CD14-positive monocyte (primary cell): ENCODE results near the gene SUB1. TPM values are rescaled to one million over a fixed set of nuclear protein-coding genes. Genes with fewer than 3 reads are reported as not detected.

Experiments used
- DNase-seq, 3 donors: peaks; one replicate each; pipeline ENCODE4 v3.0.0-alpha.2; 2011 to 2022
- H2AFZ ChIP-seq: 2 replicates; pipeline ENCODE4 v1.6.0; 2012; ENCODE audit warnings: mild to moderate bottlenecking, low read depth, low read length, inconsistent platforms; ENCODE audit not compliant: insufficient read depth, poor library complexity, severe bottlenecking
- H3K27ac ChIP-seq, 2 donors: 1 replicate in 1 of 2; 2 replicates in 1 of 2; pipeline ENCODE4 v1.5.1; 2012 to 2013; ENCODE audit warnings: low read length in 2 of 2, control low read depth in 1 of 2, inconsistent platforms in 1 of 2, low read depth in 1 of 2, mild to moderate bottlenecking in 1 of 2
- H3K27me3 ChIP-seq, 2 donors: one replicate each; pipeline versions ENCODE4 v1.6.0 to v1.6.1; 2011 to 2013; ENCODE audit warnings: low read length in 2 of 2; ENCODE audit not compliant: control insufficient read depth in 2 of 2, insufficient read depth in 2 of 2
- H3K36me3 ChIP-seq, 2 donors: replicated peaks in 1 of 2; 1 replicate in 1 of 2; 2 replicates in 1 of 2; pipeline versions ENCODE4 v1.5.1 to v1.6.1; 2012 to 2013; ENCODE audit warnings: low read length in 2 of 2, control low read depth in 1 of 2, inconsistent platforms in 1 of 2, mild to moderate bottlenecking in 1 of 2; ENCODE audit not compliant: insufficient read depth in 2 of 2, control insufficient read depth in 1 of 2
- H3K4me1 ChIP-seq, 2 donors: 1 replicate in 1 of 2; 2 replicates in 1 of 2; pipeline versions ENCODE4 v1.5.1 to v1.6.1; 2012 to 2013; ENCODE audit warnings: low read length in 2 of 2, control low read depth in 1 of 2, inconsistent platforms in 1 of 2, mild to moderate bottlenecking in 1 of 2, moderate library complexity in 1 of 2; ENCODE audit not compliant: insufficient read depth in 2 of 2, control insufficient read depth in 1 of 2
- H3K4me2 ChIP-seq: replicated peaks from 2 replicates; pipeline ENCODE3; 2012; ENCODE audit warnings: low read length, moderate library complexity, mild to moderate bottlenecking; ENCODE audit not compliant: poor library complexity, severe bottlenecking; ENCODE audit errors: extremely low read depth
- H3K4me3 ChIP-seq, 3 experiments: fragments of 200-600 bp in 1 of 3; sonication (generic) in 1 of 3; replicated peaks in 1 of 3; 1 replicate in 2 of 3; 2 replicates in 1 of 3; pipeline ENCODE4 v1.5.1; 2011 to 2013; ENCODE audit warnings: low read length in 3 of 3, mild to moderate bottlenecking in 3 of 3, control low read depth in 2 of 3, low read depth in 2 of 3, inconsistent platforms in 1 of 3, moderate library complexity in 1 of 3
- H3K79me2 ChIP-seq: 2 replicates; pipeline ENCODE4 v1.6.0; 2012; ENCODE audit warnings: mild to moderate bottlenecking, control low read depth, inconsistent platforms, low read length, moderate library complexity; ENCODE audit not compliant: insufficient read depth
- H3K9ac ChIP-seq: 2 replicates; pipeline ENCODE4 v1.6.0; 2017; ENCODE audit warnings: low read length, mild to moderate bottlenecking; ENCODE audit not compliant: insufficient read depth, poor library complexity, severe bottlenecking
- H3K9me3 ChIP-seq, 2 donors: replicated peaks in 1 of 2; 1 replicate in 1 of 2; 2 replicates in 1 of 2; pipeline versions ENCODE4 v1.5.1 to v1.6.1; 2012 to 2013; ENCODE audit warnings: low read length in 2 of 2, control low read depth in 1 of 2; ENCODE audit not compliant: control insufficient read depth in 1 of 2, insufficient read depth in 1 of 2
- H4K20me1 ChIP-seq: 2 replicates; pipeline ENCODE4 v1.6.0; 2012; ENCODE audit warnings: mild to moderate bottlenecking, low read length, control low read depth, moderate library complexity; ENCODE audit not compliant: insufficient read depth
- H3K27ac Mint-ChIP-seq, 7 donors: one replicate each; pipeline ENCODE4 v1.8.0; 2020; ENCODE audit warnings: mild to moderate bottlenecking in 7 of 7, mixed read lengths in 7 of 7, moderate library complexity in 6 of 7, inconsistent platforms in 2 of 7
- H3K27me3 Mint-ChIP-seq, 3 donors: one replicate each; pipeline ENCODE4 v1.8.0; 2021 to 2022; ENCODE audit warnings: low read depth in 3 of 3, mild to moderate bottlenecking in 3 of 3, mixed read lengths in 3 of 3, moderate library complexity in 3 of 3, inconsistent platforms in 1 of 3
- H3K36me3 Mint-ChIP-seq, 2 donors: one replicate each; pipeline ENCODE4 v1.8.0; 2020; ENCODE audit warnings: mixed read lengths in 2 of 2, inconsistent platforms in 1 of 2, mild to moderate bottlenecking in 1 of 2
- H3K4me1 Mint-ChIP-seq: one replicate; pipeline ENCODE4 v1.8.0; 2020; ENCODE audit warnings: mild to moderate bottlenecking, mixed read lengths
- H3K4me3 Mint-ChIP-seq, 2 donors: one replicate each; pipeline ENCODE4 v1.8.0; 2020; ENCODE audit warnings: mild to moderate bottlenecking in 2 of 2, mixed read lengths in 2 of 2, moderate library complexity in 1 of 2
- H3K9me3 Mint-ChIP-seq, 7 donors: one replicate each; pipeline ENCODE4 v1.8.0; 2020 to 2022; ENCODE audit warnings: mixed read lengths in 7 of 7, mild to moderate bottlenecking in 6 of 7, moderate library complexity in 6 of 7, inconsistent platforms in 2 of 7
- WGBS: methylation state at CpG from one replicate; pipeline ENCODE4 v1.1.5; 2013; ENCODE audit warnings: missing lambda C conversion rate; ENCODE audit not compliant: insufficient coverage; 5-methylcytosine and 5-hydroxymethylcytosine counted together
- intact Hi-C, 2 donors: fragments of 100-400 bp; cut with micrococcal nuclease; formaldehyde crosslinking; loops; one replicate each; pipeline versions ENCODE4 v1.15.0 to v1.15.1; 2023
- polyA plus RNA-seq, 3 donors: library from polyadenylated mRNA; depleted of rRNA in 1 of 3; unstranded in 2 of 3; stranded (reverse) in 1 of 3; fragments of 300-500 nt in 2 of 3; fragments of >200 nt in 1 of 3; fragmentation: Illumina TruSeq in 2 of 3; gene quantifications; 1 replicate in 2 of 3; 2 replicates in 1 of 3; pipeline ENCODE4 v1.2.3, GENCODE V29; 2012 to 2021
- TF ChIP-seq, protein P1 (sequence below): fragments of 200-600 bp; IDR thresholded peaks from one replicate; pipeline ENCODE4 v1.8.0; 2022; ENCODE audit warnings: antibody characterized with exemption, mild to moderate bottlenecking

Gene SUB1
- polyA plus RNA-seq, 3 donors: 74.3 to 454 (median 399) TPM

DNA sequence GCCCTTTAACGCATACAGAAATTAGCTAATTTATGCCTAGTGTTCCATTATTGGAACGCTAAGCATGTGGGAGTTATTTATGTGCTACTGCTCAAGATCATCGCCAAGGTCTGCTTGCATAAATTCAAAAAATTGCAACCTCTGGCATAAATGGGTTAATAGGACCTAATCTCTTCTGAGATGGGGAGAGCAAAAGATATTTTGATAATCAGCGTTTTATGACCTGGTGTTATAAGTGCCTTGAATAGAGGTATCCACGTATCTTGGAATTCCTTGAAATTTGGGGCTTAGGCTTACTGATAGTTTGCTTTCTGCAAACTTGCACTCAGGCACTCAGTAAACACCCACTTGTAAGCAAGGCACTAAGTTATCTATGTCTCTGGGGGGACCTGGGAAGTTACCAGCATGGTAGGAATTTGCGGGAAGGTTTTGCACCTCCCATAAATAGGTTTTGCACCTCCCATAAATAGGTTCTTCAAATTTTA, 1.8 kb downstream of the SUB1 start:
- peaks cover 59% of the 10 kb centered on the region for H3K4me1 Mint-ChIP-seq
- peak overlapping the region in 2 of 3 experiments; percentile 61 to 87 for H3K4me3 ChIP-seq
- peaks cover 24 to 31% of the 10 kb centered on the region in 2 donors for H3K36me3 ChIP-seq
- H3K4me2 ChIP-seq: peak overlapping the region; percentile 91
- H3K9me3 ChIP-seq: no peaks in the 10 kb centered on the region
- no peaks in the 10 kb centered on the region for H3K27me3 ChIP-seq
- peaks cover 59% of the 10 kb centered on the region for H4K20me1 ChIP-seq
- peaks cover 69% of the 10 kb centered on the region for H3K79me2 ChIP-seq
- intact Hi-C loops: loop anchor here (5.0 to 10.0 kb wide), 2 partner anchors 145 to 412 kb away; partner anchors contain the start of genes GOLPH3 (in 2 of the 2) and ZFR (in 1 of the 2)
- H3K4me1 ChIP-seq: peaks cover 52 to 59% of the 10 kb centered on the region in 2 donors
- WGBS: 93% methylated on average over 3 of the region's 6 CpGs
- no peak overlapping the region for H3K27ac ChIP-seq
- peak overlapping the region in 1 of 7 donors; percentile 99 for H3K27ac Mint-ChIP-seq
- H3K4me3 Mint-ChIP-seq: peak overlapping the region; percentile 11 to 99
- TF ChIP-seq, protein P1, sequence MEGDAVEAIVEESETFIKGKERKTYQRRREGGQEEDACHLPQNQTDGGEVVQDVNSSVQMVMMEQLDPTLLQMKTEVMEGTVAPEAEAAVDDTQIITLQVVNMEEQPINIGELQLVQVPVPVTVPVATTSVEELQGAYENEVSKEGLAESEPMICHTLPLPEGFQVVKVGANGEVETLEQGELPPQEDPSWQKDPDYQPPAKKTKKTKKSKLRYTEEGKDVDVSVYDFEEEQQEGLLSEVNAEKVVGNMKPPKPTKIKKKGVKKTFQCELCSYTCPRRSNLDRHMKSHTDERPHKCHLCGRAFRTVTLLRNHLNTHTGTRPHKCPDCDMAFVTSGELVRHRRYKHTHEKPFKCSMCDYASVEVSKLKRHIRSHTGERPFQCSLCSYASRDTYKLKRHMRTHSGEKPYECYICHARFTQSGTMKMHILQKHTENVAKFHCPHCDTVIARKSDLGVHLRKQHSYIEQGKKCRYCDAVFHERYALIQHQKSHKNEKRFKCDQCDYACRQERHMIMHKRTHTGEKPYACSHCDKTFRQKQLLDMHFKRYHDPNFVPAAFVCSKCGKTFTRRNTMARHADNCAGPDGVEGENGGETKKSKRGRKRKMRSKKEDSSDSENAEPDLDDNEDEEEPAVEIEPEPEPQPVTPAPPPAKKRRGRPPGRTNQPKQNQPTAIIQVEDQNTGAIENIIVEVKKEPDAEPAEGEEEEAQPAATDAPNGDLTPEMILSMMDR: no peak
- peaks cover 0 to 2% (median 0%) of the 10 kb centered on the region in 3 donors for H3K27me3 Mint-ChIP-seq
- H3K36me3 Mint-ChIP-seq: peaks cover 20 to 32% of the 10 kb centered on the region in 2 donors
- H3K9me3 Mint-ChIP-seq: peaks cover 0 to 2% (median 0%) of the 10 kb centered on the region in 7 donors
- H2AFZ ChIP-seq: no peak overlapping the region
- no peak overlapping the region for H3K9ac ChIP-seq
- DNase-seq: no peak

DNA sequence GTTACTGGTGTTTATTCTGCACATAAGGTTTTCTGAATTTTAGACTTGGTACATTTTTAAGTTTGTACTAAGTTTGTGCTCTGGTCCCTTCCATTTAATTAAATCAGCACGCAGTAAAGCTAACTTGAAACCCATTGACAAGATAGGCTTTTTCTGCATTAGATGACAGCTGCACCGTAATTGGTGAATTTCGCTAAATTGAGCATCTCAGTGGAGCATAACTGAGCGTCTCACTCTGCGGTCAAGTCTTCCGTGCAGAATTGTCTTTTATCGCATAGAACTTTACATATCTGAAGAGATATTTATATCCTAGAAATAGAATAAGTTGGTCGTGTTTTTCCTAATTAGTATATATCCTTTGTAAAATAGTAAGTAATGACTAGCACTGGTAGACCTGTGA, 4.1 kb downstream of the SUB1 start:
- intact Hi-C loops: loop anchor here (2.0 to 10.0 kb wide), 3 partner anchors 99 to 415 kb away; partner anchors contain the start of genes GOLPH3 (in 2 of the 2) and ZFR (in 1 of the 2)
- no peaks in the 10 kb centered on the region for H3K9me3 ChIP-seq
- no peak overlapping the region for H3K27ac ChIP-seq
- H3K4me3 Mint-ChIP-seq: no peak overlapping the region
- no peak overlapping the region for H3K4me2 ChIP-seq
- H3K4me1 Mint-ChIP-seq: peaks cover 48% of the 10 kb centered on the region
- TF ChIP-seq, protein P1: no peak
- H3K27me3 ChIP-seq: no peaks in the 10 kb centered on the region
- H4K20me1 ChIP-seq: peaks cover 82% of the 10 kb centered on the region
- no peak overlapping the region for H2AFZ ChIP-seq
- DNase-seq: no peak
- peaks cover 0 to 2% (median 0%) of the 10 kb centered on the region in 7 donors for H3K9me3 Mint-ChIP-seq
- peaks cover 33 to 42% of the 10 kb centered on the region in 2 donors for H3K4me1 ChIP-seq
- peaks cover 47 to 54% of the 10 kb centered on the region in 2 donors for H3K36me3 ChIP-seq
- no peaks in the 10 kb centered on the region for H3K27me3 Mint-ChIP-seq
- no peak overlapping the region for H3K9ac ChIP-seq
- H3K79me2 ChIP-seq: peaks cover 92% of the 10 kb centered on the region
- peak overlapping the region in 1 of 7 donors; percentile 36 for H3K27ac Mint-ChIP-seq
- WGBS: 100% methylated on average over 2 of the region's 8 CpGs
- H3K36me3 Mint-ChIP-seq: peaks cover 41 to 55% of the 10 kb centered on the region in 2 donors
- no peak overlapping the region for H3K4me3 ChIP-seq
